Tibial nerve (tissue), 4 donors: ENCODE results near the gene CT45A1.

Experiments
- EP300 ChIP-seq, 2 donors: sonication (generic); formaldehyde crosslinking; IDR thresholded peaks; one replicate each; pipeline ENCODE4 v1.6.1; 2017; ENCODE audit warnings: antibody characterized with exemption in 2 of 2, mild to moderate bottlenecking in 1 of 2
- POLR2A ChIP-seq, 2 donors: fragments of 450-650 bp; IDR thresholded peaks; one replicate each; pipeline ENCODE4 v1.6.1; 2017; ENCODE audit warnings: antibody characterized with exemption in 2 of 2, mild to moderate bottlenecking in 2 of 2, moderate library complexity in 2 of 2
- TF ChIP-seq, protein P1 (sequence below), 5 experiments: fragments of 200-600 bp in 3 of 5; fragments of 450-650 bp in 2 of 5; sonication (generic) in 3 of 5; IDR thresholded peaks; one replicate each; pipeline ENCODE4 v1.5.1; 2016 to 2019; ENCODE audit warnings: antibody characterized with exemption in 5 of 5, mild to moderate bottlenecking in 3 of 5, moderate library complexity in 2 of 5

DNA sequence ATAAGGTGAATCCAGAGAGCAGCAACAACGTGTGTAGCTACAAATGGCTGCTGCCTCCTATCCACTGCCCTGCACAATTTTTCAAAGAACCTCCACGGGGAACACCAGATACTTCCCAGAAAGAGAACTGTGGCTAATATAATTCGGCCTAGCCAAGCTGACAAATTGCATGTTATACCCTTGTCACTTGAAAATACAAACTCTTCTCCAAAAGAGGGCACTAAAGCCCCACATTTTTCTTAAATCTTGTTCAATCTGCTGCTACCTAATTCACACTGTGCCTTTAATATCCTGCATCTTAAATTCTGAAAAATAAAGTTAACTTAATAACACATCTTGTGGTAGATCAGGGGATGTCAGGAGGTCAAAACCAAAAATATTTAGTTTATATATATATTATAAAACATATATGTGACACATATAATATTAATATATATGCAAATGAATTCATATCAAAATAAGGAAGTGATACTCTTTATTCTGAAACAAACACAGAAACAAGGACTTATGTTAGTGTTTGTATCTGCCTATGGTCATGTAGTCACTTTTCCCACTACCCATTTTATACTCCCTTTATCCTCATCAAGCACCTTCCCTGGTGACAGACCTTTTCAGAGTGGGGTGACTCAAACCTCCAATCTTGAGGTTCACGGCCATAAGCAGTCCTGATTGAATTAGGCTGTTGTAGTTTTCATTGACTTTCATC, 24.1 kb downstream of the CT45A1 start:
- TF ChIP-seq, protein P1, sequence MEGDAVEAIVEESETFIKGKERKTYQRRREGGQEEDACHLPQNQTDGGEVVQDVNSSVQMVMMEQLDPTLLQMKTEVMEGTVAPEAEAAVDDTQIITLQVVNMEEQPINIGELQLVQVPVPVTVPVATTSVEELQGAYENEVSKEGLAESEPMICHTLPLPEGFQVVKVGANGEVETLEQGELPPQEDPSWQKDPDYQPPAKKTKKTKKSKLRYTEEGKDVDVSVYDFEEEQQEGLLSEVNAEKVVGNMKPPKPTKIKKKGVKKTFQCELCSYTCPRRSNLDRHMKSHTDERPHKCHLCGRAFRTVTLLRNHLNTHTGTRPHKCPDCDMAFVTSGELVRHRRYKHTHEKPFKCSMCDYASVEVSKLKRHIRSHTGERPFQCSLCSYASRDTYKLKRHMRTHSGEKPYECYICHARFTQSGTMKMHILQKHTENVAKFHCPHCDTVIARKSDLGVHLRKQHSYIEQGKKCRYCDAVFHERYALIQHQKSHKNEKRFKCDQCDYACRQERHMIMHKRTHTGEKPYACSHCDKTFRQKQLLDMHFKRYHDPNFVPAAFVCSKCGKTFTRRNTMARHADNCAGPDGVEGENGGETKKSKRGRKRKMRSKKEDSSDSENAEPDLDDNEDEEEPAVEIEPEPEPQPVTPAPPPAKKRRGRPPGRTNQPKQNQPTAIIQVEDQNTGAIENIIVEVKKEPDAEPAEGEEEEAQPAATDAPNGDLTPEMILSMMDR (IDR thresholded peaks at IDR 0.05), result no peak
- TF ChIP-seq EP300 (IDR thresholded peaks at IDR 0.05) (no peak), POLR2A (IDR thresholded peaks at IDR 0.05) (no peak)
